NOMO-1 treated with DMSO at 0.1 percent for 48 hours (cell line): ENCODE results near the gene ATP5PD.

Experiments
- DNase-seq: peaks from one replicate; lab custom pipeline; 2025; ENCODE audit not compliant: unreplicated experiment; lab: John Stamatoyannopoulos, UW

ATP5PD gene

DNA sequence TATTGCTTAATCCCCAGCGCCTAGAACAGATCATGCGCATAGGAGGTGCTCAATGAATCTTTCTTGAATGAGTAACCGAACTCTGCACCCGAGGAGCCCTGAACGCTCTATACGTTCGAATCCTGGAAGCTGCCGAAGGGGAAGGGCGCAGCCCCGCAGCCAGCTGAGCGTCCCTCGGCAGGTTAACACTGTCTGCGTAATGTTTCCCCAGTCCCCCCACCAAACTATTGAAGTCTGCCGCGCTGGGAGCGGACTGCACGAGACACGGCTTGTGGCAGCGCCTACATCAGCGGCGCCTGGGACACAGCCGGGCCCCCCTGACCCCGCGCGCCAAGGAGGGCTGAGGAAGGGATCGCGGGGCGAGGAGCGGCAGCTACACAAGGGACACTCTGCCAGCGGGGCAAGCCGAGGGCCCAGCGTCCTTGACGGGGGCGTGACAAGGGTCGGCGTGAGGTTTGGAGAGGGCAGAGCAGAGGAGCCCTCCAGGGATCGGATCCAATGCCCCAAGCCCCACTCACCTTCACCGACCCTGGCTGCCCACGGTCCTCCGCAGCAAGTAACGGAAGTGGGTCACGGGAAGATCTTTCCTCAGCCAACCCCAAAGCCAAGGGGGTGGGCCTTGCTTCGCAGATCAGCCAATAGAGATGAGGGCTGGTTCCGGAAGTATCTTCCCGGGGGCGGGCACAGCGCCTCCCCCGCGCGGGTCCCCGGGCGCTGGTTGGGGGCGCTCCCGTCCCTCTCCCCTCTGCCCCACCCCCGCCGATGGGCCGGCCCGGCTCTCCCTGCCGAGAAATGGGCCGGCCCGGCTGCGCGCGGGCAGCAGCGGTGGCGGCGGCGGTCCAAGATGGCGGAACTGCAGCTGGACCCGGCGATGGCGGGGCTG, at the start of gene ATP5PD, which contains the start of gene KCTD2:
Gene ATP5PD, minus strand, starts transcription at position 563 of the 883 bp plus-strand sequence. CDS start 4,319 bp downstream, outside the sequence.
Gene KCTD2, plus strand, starts transcription at position 819 of the 883 bp plus-strand sequence. Its CDS starts 26 bp downstream, at position 845.
- DNase-seq = peak; percentile 94

- peak; percentile 78 for DNase-seq
Measured at GRCh38 chr17:75096082-75096625, 49.4 kb upstream of the ATP5PD start.

DNA sequence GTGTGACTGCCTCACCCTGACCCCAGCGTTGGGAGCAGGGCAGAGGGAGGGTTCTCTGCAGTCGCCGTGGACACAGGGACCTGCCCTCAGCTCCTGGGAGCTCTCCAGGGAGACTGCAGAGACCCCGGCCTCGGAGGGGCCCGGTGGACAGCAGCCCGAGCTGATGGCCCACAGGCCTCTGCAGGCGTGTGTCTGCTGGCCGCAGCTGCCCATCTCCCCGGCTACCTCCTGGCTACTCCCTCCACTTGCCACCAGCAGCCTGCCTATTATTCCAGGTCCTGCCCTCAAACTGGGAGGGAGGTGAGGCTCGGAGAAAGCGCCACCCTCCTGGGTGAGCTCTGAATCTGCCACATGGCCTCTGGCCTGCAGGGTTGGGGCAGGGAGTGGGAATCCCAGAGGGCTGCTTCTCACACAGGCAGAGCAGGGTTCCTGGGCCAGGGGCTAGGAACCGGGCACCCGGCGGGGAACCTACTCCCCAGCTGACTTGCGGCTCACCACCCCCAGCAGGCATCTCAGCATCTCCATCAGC, 48.2 kb upstream of the ATP5PD start:
- no peak for DNase-seq

DNA sequence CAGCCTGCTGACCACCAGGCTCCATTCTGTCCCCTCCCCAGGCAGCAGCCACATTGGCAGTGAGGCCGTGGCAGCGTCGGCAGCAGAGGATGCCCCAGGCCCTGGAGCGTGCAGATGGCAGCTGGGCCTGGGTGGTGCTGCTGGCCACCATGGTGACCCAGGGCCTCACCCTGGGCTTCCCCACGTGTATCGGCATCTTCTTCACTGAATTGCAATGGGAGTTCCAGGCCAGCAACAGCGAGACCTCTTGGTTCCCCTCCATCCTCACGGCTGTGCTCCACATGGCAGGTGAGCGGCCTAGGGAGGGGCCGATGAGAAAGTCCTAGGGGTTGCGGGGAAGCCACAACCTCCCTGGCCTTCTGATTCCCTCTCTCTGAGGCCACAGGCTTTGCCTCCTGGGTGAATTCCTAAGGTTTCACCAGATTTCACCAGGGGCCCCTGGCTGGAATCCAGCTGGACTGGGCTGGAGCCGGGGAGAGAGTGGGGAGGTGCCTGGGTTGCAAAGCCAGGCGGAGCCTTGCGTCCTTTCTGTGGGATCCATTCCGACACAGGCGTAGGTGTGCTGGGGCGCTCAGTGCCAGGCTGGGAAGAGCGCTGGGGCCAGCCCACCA, 46.9 kb upstream of the ATP5PD start:
- no peak for DNase-seq

DNA sequence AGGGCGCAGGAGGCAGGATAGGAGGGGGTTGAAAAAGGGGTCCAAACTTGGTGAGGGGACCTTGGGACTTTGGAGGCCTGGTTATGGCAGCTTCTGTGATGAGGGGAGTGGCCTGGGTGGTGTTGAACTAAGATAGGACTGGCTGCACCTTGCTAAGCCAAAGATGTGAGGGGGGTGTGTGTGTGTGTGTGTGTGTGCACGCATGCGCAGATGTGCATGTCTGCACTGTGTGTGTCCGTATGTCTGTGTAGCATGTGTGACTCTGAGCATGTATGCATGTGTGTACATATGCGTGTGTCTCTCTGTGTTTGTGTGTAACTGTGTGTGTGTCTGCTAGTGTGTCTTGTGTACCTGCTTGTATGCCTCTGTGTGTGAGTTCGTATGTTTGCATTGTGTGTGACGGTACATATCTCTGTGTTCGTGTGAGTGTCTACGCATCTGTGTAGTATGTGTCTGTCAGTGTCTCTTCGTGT, 45.1 kb upstream of the ATP5PD start:
- DNase-seq = no peak

DNA sequence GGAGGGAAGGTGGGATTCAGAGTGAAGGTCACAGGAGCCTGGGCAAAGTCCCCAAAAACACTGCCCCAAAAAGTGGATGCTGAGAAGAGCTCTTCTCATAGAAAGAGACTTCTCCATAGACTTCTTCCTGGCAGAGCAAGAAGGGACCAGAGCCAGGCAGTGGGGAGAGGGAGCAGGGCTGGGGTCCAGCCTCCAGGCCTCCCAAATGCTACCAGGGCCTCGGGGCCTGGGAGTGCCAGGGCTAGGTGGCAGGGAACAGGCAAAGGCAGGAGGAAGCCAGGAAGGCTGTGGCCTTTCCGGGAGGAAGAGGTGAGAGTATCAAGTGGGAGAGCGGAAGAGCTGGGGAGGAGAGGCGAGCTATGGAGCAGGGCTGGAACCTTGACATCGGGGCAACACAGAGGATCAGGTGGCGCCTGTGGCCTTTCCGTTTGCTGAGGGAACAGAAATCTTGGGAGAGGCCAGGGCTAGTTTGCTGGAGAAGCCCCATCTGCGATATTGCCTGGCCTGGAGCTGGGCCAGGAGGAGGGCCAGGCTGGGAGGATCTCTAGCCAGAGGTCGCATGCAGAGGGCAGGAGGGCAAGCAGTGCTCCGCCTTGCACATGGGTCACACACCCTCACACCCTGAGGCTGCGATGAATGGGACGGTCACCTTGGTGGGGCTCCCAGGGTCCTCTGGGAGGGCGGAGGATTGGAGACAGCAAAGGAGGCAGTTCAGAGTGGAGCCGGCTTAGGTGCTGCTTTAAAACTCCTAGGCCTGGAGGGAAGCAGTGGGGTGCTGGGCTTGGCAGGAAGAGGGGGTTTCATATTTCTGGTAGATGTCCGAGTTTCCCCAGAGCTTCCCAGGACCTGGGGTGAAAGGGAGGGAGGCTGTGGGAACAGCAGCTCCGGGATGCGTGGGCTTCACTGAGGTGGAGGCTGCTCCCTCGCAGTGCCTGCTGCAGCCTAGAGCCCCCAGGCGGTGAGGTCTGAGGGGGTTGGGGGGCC, 44.4 kb upstream of the ATP5PD start:
- no peak for DNase-seq

GRCh38 chr17:75088465-75089417, 42.0 kb upstream of the ATP5PD start:
- no peak for DNase-seq

GRCh38 chr17:75087558-75088453, 41.0 kb upstream of the ATP5PD start, which contains the start of gene SLC16A5:
TSS of gene SLC16A5 (plus strand) at chr17:75087954. CDS start at chr17:75093637, 5,683 bp downstream.
- peak; percentile 78 for DNase-seq

DNA sequence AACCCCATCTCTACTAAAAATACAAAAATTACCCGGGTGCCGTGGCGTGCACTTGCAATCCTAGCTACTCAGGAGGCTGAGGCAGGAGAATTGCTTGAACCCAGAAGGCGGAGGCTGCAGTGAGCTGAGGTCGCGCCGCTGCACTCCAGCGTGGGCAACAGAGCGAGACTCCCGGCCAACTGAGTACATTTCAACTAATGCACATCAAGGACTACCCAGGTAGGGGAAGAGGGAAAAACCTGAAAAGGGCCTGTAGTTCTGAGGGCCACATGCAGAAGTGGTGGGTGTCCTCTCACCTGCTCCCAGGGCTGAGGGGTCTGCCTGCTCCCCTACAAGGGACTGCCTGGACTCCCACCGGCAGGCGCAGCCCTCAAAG, 40.4 kb upstream of the ATP5PD start:
- no peak for DNase-seq

- no peak for DNase-seq
Measured at GRCh38 chr17:75086496-75087181, 39.9 kb upstream of the ATP5PD start.

GRCh38 chr17:75084039-75084660, 37.4 kb upstream of the ATP5PD start:
- DNase-seq = no peak

- DNase-seq = no peak
Measured at GRCh38 chr17:75082683-75083082, 35.9 kb upstream of the ATP5PD start.

- DNase-seq = no peak
Measured at GRCh38 chr17:75081611-75082540, 35.1 kb upstream of the ATP5PD start.

- no peak for DNase-seq
Measured at GRCh38 chr17:75079023-75079373, 32.2 kb upstream of the ATP5PD start.

DNA sequence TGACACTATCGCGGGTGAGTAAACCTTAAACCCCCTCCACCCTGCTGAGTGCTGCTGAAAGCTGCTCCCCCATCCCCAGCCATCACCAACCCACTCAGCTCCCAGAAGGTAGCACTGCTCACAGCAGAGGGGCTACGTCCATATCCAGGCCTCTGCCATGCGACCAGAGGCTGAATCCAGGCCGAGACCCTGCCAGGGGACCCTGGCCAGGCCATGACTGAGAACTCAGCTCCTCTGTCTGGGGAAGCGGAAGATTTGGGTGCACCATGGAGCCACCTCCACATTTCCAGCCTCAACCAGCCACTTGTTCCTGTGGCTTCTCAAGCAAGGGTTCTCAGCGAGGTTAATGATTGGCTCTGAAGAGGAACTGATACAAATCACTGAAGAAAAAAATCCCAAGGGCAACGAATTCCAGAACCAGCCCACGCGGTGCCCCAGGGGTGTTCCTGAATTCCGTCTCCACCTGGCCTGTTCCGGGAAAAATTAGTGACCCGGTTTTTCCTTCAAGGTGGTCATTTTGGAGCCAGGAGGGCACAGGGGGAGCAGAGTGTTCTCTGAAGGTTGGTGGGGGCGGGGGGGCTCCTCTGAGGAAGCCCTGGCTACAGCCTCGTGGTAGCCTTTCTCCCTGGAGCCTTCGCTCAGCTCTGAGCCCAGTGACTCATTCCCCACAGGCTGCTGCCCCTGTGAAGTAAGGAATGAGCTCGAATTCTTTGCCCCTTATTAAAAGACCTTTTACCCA, 31.7 kb upstream of the ATP5PD start:
- no peak for DNase-seq
